Endothelial cell of umbilical vein (primary cell): ENCODE measurements around the gene CSF2.

Experiments used
- FOS ChIP-seq: IDR thresholded peaks from 2 replicates; pipeline ENCODE4 v1.6.1; 2011; ENCODE audit warnings: mild to moderate bottlenecking, low read length, moderate library complexity, borderline replicate concordance; ENCODE audit not compliant: insufficient read depth
- JUN ChIP-seq: IDR thresholded peaks from 2 replicates; pipeline ENCODE4 v1.6.1; 2011; ENCODE audit warnings: borderline replicate concordance, low read depth; ENCODE audit not compliant: insufficient read length, insufficient read depth
- POLR2A ChIP-seq: IDR thresholded peaks from 2 replicates; pipeline ENCODE4 v1.6.1; 2012; ENCODE audit warnings: low read depth, mild to moderate bottlenecking, control low read depth, low read length
- POLR2AphosphoS5 ChIP-seq: IDR thresholded peaks from 2 replicates; pipeline ENCODE4 v1.6.1; 2012; ENCODE audit warnings: low read depth, mild to moderate bottlenecking, control low read depth, low read length, moderate library complexity; ENCODE audit not compliant: insufficient read depth
- TF ChIP-seq, protein P1 (sequence below), 2 donors: IDR thresholded peaks; 1 replicate in 1 of 2; 2 replicates in 1 of 2; pipeline ENCODE4 v1.5.1; 2011; ENCODE audit warnings: low read length in 2 of 2, mild to moderate bottlenecking in 2 of 2, moderate library complexity in 2 of 2, control low read depth in 1 of 2, inconsistent platforms in 1 of 2, low read depth in 1 of 2; ENCODE audit not compliant: insufficient read depth in 1 of 2; ENCODE audit errors: extremely low read depth in 1 of 2

- TF ChIP-seq, protein P1, sequence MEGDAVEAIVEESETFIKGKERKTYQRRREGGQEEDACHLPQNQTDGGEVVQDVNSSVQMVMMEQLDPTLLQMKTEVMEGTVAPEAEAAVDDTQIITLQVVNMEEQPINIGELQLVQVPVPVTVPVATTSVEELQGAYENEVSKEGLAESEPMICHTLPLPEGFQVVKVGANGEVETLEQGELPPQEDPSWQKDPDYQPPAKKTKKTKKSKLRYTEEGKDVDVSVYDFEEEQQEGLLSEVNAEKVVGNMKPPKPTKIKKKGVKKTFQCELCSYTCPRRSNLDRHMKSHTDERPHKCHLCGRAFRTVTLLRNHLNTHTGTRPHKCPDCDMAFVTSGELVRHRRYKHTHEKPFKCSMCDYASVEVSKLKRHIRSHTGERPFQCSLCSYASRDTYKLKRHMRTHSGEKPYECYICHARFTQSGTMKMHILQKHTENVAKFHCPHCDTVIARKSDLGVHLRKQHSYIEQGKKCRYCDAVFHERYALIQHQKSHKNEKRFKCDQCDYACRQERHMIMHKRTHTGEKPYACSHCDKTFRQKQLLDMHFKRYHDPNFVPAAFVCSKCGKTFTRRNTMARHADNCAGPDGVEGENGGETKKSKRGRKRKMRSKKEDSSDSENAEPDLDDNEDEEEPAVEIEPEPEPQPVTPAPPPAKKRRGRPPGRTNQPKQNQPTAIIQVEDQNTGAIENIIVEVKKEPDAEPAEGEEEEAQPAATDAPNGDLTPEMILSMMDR (IDR thresholded peaks at IDR 0.05; ENCODE audit: extremely low read depth in 1 of 2, insufficient read depth in 1 of 2, low read depth in 1 of 2, low read length in 2 of 2) = no peak
- TF ChIP-seq FOS (no peak), POLR2AphosphoS5 (no peak), POLR2A (no peak), JUN (no peak)
Measured at GRCh38 chr5:132030610-132031009, 43.0 kb upstream of the CSF2 start.
